HG03354 (cell line): ENCODE data around the gene KPNA3.
"Not testable (repeated sequence)": the region's sequence is repeated elsewhere in the genome, so short reads cannot be mapped to it uniquely, and the experiment has no call there.

Source experiments
- ATAC-seq: cut with Tn5 transposase; IDR thresholded peaks from one replicate; pipeline ENCODE4 v1.9.1; 2021; ENCODE audit warnings: mild to moderate bottlenecking; ENCODE audit not compliant: unreplicated experiment, poor library complexity, severe bottlenecking

Gene KPNA3

DNA sequence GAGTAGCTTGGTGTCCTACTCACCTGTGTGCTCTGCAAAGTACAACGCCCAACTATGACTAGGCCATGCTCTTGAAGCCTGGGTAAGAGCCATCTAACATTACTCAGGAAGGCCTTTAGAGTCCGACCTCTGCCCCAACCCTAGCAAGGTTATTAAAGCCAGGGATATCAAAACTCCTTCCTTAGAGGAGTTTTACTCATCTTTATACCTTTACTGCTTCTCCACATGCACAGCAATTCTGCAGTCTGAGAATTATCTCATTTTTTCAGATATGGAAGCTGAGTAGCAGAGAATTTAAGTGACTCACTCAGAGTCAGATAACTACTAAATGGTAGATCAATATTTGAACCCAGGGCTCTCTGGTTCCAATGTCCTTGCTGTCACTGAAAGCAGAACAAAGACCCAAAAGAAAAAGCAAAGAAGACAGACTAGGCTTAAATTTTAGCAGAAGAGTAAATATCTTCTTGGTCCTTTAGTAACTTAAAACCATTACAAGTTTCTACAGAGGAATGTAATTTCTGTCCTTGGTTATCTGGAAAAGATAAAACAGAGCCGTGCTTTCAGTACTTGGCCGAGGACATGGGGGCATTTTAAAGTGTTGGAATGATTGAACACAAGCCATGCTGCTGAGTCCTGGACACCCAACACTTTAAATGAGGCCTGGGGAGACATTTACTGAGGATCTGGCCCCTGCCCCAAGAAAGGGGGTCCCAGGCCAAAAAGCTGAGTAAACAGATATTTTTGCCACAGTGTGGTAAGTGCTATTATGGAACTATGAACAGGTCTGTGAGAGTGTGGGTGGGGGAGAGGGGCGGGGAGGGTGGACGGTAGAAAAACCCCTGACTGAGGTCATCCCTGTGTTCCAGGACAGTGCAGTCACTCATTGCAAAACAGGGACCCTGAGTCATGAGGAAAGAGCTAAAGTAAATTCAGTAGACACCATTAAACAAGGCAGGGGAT is 18.4 kb upstream of the KPNA3 start:
- no peak for ATAC-seq

- no peak for ATAC-seq
Measured at GRCh38 chr13:49807681-49808080, 15.2 kb upstream of the KPNA3 start.

GRCh38 chr13:49806126-49806536 is 13.6 kb upstream of the KPNA3 start:
- ATAC-seq, result no peak

- not testable (repeated sequence) for ATAC-seq
Measured at GRCh38 chr13:49803047-49803446, 10.6 kb upstream of the KPNA3 start.

DNA sequence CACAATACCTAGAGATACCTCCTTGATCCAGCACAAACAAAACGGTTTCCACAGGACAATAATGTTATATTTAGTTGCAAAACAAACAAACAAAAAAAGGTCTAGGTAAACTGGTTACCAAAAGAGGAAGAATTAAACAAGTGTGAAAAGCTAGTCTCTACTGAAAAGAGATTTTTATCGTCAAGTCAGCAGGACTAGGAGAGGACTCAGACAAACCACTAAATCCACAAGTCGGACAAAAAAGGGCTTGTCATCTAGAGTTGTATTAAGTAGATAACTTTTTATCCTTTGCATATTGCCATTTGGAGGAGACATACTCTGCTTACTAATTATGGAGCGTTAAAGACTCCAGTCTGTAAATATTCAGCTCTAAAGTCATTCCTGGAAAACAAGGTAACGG is 9.9 kb upstream of the KPNA3 start:
- ATAC-seq, result no peak

- ATAC-seq, result peak; percentile 31
Measured at GRCh38 chr13:49791711-49792549, 552 bp downstream of the KPNA3 start.

GRCh38 chr13:49791315-49791710 is 1.2 kb downstream of the KPNA3 start:
- ATAC-seq, result no peak

- ATAC-seq, result no peak
Measured at GRCh38 chr13:49789968-49790367, 2.5 kb downstream of the KPNA3 start.

DNA sequence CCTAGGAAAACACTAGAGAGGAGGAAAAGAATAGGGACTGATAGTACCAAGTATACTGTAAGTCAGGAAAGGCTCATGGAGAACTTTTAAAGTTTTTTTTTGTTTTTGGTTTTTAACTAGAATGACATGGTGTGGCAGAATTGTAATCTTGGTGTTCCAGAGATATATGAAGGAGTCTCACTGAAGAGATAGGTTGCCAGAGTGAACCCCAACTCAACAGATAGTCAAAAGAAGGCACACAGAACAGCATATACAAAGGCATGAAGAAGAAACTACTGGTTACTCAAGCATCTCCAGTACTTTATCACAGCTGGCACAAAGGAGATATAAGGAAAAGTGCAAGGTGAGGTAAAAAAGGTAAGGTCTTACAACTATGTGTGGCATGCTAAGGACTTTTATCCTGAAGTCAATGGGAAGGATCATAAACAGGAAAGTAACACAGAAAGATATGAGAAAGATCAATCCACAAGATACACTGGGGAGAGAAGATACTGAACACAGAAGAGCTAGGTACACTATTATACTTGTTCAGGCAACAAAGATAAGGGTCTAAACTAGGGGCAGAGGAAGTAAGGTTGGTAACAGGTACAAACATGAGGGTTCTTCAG is 6.0 kb downstream of the KPNA3 start:
- no peak for ATAC-seq

GRCh38 chr13:49784886-49785570 is 7.5 kb downstream of the KPNA3 start:
- ATAC-seq, result no peak

DNA sequence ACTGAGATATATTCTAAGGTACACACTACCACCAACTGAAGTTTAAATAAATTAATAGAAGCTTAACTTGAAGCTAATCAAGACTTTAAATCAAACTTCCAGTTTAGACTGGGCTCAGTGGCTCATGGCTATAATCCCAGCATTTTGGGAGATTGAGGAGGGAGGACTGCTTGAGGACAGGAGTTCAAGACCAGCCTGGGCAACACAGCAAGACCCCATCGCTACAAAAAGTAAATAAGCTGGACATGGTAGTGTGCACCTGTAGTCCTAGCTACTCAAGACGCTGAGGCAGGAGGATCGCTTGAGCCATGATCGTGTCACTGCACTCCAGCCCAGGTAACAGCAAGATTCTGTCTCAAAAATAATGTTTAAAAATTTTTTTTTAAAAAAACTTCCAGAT is 8.6 kb downstream of the KPNA3 start:
- ATAC-seq, result no peak

DNA sequence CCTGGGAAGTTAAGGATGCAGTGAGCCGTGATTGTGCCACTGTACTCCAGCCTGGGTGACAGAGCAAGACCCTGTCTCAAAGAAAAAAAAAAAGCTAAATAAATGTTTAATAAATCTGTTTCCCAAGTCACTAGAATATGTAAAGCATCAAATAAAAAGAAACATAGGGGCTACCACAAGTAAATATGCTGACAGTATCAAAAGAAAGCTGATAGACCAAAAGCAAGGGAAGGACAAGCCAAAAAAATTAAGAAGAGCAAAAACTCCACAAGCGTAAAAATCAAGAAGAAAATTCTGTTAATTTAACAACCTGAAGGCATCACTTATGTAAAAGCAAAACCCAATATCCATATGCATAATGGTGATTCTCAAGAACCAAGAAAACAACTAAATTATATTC is 9.7 kb downstream of the KPNA3 start:
- no peak for ATAC-seq

DNA sequence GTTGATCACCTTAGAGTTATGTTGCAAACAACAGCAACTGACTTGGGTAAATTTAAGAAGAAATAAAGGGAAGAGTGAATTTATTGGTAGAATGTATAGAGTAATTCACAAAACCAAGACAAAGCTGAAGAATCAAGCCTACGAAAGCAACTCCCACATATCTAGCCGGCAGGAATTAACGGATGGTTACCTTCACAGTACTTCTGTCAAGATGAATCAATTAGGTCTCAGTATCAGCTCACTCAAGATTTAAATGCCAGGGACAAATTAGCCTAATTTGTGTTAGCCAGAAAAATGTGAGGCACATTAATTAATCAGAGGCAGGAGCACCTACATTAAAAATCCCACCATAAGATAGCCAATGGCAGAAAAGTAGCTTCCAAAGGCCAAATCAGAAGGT is 10.7 kb downstream of the KPNA3 start:
- ATAC-seq, result no peak

GRCh38 chr13:49779721-49780120 is 12.8 kb downstream of the KPNA3 start:
- ATAC-seq, result no peak

DNA sequence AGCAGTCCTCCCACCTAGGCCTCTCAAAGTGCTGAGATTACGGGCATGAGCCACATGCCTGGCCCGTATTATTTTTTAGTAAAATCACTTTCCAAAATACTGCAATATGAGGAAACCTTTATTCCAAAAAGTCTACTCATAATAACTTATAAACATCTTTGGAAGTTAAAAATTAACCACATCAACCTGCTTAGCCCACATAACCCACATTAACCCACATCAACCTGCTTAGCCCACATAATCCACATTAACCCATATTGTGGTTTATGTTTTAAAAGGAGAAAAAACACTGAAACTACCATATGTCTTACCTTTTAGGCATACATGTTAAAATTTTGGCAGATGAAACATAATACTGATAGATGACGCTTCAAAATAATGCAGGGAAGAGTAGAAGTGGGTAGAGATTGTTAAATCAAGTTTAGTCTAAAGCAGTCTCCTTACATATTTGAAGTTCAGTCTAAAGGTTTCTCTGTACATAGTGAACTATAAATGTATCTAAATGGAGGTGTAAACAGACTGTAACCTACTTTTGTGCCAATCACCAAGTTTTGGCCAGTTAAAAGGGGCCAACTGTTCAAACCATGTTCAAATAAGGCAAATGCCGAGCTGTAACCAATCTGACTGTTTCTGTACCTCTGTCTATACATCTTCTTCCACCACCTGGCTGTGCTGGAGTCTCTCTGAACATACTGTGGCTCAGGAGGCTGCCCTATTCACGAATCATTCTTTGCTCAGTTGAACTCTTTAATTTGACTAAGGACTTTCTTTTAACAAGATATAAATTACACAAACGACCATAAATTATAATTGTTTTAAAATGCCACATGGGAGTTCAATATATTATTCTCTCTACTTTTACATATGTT is 14.5 kb downstream of the KPNA3 start:
- ATAC-seq, result no peak

- no peak for ATAC-seq
Measured at GRCh38 chr13:49776871-49777270, 15.6 kb downstream of the KPNA3 start.

- ATAC-seq, result no peak
Measured at GRCh38 chr13:49774376-49775005, 18.0 kb downstream of the KPNA3 start.

DNA sequence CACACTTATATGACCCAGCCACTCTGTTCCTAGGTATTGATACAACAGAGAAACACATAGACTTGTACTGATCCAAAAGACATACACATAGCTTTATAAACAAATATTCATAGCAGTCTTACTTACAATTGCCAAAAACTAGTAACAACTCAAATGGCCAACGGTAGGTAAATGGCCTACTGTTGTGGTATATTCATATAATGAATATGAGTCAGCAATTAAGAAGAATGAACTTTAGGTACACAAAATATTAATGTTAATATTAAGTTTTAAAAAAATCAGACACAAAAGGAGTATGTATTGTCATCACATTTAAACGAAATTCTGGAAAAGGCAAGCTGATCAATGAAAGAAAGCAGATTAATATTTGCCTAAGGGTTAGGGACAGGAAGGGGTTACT is 19.7 kb downstream of the KPNA3 start:
- no peak for ATAC-seq
